H4 (cell line): ENCODE data around the gene CCDC148. TPM values are rescaled to one million over a fixed set of nuclear protein-coding genes. Genes with fewer than 3 reads are reported as not detected.

Experiments used
- DNase-seq: peaks from one replicate; pipeline ENCODE4 v3.0.0-alpha.2; 2015; ENCODE audit warnings: low spot score
- total RNA-seq: library from RNA; depleted of rRNA; stranded (reverse); fragments of >200 nt; shearing (Covaris generic); gene quantifications from 2 replicates; pipeline ENCODE4 v1.2.3, GENCODE V29; 2014; rRNA removed

Gene CCDC148
- total RNA-seq, 1 experiment from 2014 or later: 0.52 TPM

DNA sequence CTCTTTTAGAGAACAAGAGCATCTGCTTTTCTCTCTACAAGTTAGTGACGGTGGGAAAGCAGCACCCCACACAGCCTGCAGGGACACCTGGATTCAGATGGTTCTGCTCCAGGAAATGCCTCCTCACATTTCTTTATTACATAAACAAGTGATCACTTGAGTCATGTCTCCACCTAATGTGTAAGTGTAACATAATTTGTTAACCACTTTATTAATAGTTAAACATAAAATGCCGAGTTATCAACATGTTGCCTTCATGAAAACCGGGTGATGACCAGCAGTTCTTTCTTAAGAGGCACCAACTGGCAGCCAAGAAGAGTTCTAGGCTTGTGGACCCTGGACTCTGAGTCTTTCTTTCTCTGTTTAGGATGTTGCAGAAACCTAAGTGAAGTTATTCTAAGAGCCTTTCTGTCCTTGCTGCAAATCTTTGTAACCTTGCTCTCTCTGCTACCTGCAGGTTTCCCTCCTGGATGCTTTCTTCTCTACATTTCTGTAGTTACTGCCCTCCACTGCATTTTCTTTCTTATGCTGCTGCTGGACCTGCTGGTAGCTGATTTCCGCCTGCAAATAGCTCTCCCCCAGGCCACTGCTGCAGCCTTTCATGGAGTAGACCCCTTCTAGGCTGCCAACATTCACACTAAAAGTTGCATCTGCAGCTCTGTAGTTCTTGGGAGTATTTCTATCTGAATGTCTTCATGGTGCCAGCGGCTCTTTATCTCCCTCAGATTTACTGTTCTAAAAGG lies 330.6 kb downstream of the CCDC148 start:
- no peak for DNase-seq

DNA sequence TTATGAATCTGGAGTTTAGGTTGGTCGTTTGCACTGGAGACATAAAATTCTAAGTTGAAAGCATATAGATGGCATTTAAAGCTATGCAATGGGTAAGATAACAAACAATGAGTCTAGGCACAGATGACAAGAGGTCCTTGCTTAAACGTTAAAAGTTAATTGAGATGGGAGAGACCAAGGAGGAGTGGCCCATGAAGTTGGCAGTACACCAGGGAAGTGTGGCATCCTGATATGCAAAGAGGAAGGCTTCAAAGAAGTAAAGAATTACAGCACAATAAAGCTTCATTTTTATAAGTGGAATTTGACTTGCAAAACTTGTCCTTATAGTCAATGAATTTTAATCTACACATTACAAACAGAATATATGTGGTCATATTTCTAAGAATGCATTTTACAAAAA lies 331.7 kb downstream of the CCDC148 start:
- no peak for DNase-seq

Other genes starting within 250 kb of the CCDC148 start
- 11.6 and 19.4 TPM in 2 replicates for gene PKP4, start 199 bp upstream of the CCDC148 start, total RNA-seq